RPMI7951 (cell line): Measurements from ENCODE around the gene STK10. TPM values are rescaled to one million over a fixed set of nuclear protein-coding genes. Genes with fewer than 3 reads are reported as not detected.
"Not testable (repeated sequence)": the region's sequence is repeated elsewhere in the genome, so short reads cannot be mapped to it uniquely, and the experiment has no call there.

Source experiments
- DNase-seq: peaks from one replicate; pipeline ENCODE4 v3.0.0-alpha.2; 2012; ENCODE audit warnings: low read depth
- total RNA-seq: library from RNA; depleted of rRNA; stranded (reverse); fragments of >200 nt; shearing (Covaris generic); gene quantifications from 2 replicates; pipeline ENCODE4 v1.2.3, GENCODE V29; 2014; rRNA removed

STK10 gene
- total RNA-seq = 20.1 and 21.1 TPM in 2 replicates

GRCh38 chr5:172188033-172188892 lies at the start of gene STK10:
STK10 (minus strand) TSS chr5:172188224; CDS start chr5:172188042, 182 bp downstream.
- peak; percentile 89 for DNase-seq

GRCh38 chr5:172235827-172236736 lies 48.1 kb upstream of the STK10 start:
- DNase-seq = no peak

GRCh38 chr5:172235132-172235780 lies 47.2 kb upstream of the STK10 start:
- no peak for DNase-seq

GRCh38 chr5:172234031-172234430 lies 46.0 kb upstream of the STK10 start:
- no peak for DNase-seq

- no peak for DNase-seq
Observed at GRCh38 chr5:172229904-172230303, 41.9 kb upstream of the STK10 start.

- DNase-seq = no peak
Observed at GRCh38 chr5:172224996-172225395, 37.0 kb upstream of the STK10 start.

GRCh38 chr5:172223901-172224873 lies 36.2 kb upstream of the STK10 start:
- no peak for DNase-seq

GRCh38 chr5:172219296-172219695 lies 31.3 kb upstream of the STK10 start:
- DNase-seq = no peak

GRCh38 chr5:172216345-172216744 lies 28.3 kb upstream of the STK10 start:
- DNase-seq = no peak

- no peak for DNase-seq
Observed at GRCh38 chr5:172213126-172213525, 25.1 kb upstream of the STK10 start.

GRCh38 chr5:172211676-172212075 lies 23.7 kb upstream of the STK10 start:
- no peak for DNase-seq

- DNase-seq = no peak
Observed at GRCh38 chr5:172209714-172210113, 21.7 kb upstream of the STK10 start.

- no peak for DNase-seq
Observed at GRCh38 chr5:172207511-172207910, 19.5 kb upstream of the STK10 start.

- not testable (repeated sequence) for DNase-seq
Observed at GRCh38 chr5:172205984-172206383, 18.0 kb upstream of the STK10 start.

- no peak for DNase-seq
Observed at GRCh38 chr5:172200476-172200875, 12.5 kb upstream of the STK10 start.

GRCh38 chr5:172199446-172199845 lies 11.4 kb upstream of the STK10 start:
- DNase-seq = no peak

GRCh38 chr5:172197775-172198174 lies 9.8 kb upstream of the STK10 start:
- DNase-seq = not testable (repeated sequence)

- no peak for DNase-seq
Observed at GRCh38 chr5:172194985-172195774, 7.2 kb upstream of the STK10 start.

- DNase-seq = no peak
Observed at GRCh38 chr5:172193872-172194271, 5.8 kb upstream of the STK10 start, which contains the start of gene EFCAB9. EFCAB9 (plus strand) TSS chr5:172194172; CDS start chr5:172194173, 1 bp downstream.
